NAMALWA (cell line): ENCODE measurements around the gene UGT1A10.
"Not testable (repeated sequence)": the region's sequence is repeated elsewhere in the genome, so short reads cannot be mapped to it uniquely, and the experiment has no call there.

Source experiments
- DNase-seq: peaks from one replicate; pipeline ENCODE4 v3.0.0-alpha.2; 2015; ENCODE audit warnings: low spot score

Gene UGT1A10

DNA sequence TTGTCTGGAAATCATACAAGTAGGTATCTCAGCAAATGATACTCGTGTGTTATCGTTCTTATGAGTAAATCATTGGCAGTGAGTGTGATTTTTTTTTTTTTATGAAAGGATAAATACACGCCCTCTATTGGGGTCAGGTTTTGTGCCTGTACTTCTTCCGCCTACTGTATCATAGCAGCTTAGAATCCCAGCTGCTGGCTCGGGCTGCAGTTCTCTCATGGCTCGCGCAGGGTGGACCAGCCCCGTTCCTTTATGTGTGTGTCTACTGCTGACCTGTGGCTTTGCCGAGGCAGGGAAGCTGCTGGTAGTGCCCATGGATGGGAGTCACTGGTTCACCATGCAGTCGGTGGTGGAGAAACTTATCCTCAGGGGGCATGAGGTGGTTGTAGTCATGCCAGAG is at the start of gene UGT1A10:
Gene UGT1A10 (plus strand): TSS at position 143 of the 400 bp plus-strand sequence. CDS start 75 bp downstream, at position 218.
- not testable (repeated sequence) for DNase-seq

DNA sequence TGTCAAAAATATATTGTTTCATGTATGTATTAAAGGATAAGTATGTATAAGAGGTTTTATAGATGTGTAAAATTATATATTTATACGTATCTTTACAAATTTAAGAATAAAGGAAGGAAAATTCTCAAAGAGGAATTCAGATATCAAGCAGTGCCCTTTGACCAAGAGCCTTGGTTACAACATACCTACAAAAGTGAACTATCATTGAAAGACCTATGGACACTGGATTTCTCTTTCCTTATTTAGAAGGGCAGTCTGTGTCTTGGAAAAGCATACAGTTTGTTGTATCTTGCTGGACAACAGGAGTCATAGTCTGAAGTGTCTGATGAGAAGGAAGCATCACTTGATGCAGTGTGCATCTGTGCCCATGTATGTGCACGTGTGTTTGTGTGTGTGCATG is 47.8 kb upstream of the UGT1A10 start:
- no peak for DNase-seq

DNA sequence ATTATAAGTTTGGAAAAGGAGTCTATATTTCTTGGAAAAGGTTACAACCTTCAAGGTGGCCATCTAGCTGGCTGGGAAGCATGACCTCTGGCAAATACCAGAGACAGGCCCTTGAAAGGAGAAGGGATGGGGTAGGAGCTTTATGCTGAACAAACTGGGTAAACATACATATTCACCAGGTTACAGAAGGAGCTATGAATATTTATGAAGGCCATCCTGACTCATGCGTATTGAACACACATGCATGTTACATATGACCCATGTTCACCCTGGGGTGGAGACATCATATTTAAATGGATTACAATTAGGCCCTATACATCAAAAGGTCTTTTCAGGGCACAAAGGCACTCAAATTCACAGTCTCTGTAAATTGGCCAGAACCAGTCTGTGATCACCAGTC is 43.5 kb upstream of the UGT1A10 start:
- DNase-seq = not testable (repeated sequence)

DNA sequence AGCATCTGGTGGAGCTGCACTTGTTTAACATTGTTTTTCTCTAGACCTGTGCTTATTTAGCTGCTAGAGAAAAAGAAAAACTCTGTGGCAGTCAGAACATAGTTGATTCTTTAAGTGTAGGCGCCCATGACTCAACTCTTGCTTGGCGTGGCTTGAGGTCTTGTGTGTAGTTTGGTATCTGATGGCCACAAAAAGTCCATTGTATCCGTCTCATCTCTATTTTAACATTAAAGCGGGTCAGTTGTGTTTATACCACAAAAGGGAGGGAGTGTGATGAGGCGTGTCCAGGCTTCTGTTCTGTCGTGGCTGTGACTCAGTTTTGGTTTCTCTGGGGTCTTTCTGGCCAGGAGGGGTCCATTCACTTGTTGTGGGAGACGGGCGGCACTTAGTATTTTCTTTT is 43.0 kb upstream of the UGT1A10 start:
- DNase-seq = no peak

DNA sequence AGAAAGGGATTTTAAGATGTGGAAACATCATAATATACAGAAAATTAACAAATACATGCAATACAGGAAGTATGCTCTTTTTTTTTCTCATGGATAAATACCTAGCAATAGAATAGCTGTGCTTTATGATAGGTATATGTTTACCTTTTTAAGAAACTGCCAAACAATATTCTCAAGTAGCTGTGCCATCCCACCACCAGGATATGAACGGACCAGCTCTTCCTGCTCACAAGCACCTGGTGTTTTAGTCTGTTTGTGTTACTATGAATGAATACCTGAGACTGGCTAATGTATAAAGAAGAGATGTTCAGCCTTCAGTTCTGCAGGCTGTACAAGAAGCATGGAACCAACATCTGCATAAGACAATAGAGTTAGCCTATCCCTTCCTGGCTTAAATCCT is 38.7 kb upstream of the UGT1A10 start:
- no peak for DNase-seq

DNA sequence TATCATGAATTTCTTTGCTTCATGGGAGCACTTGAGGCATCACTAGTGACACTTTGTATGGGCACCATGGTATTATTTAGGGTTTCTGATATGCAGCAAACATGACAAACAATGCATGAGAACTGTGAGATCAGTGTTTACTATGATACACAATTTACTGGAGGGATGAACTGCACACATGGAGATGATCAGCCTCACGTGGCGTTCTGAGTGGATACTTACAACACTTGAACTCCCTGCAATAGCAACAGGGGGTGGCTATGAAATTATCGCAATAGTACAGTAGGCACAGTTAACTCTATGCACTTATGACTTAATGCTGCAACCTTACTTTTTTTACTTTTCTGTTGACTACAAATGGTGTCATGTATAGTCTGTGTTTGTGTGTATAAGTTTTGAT is 37.3 kb upstream of the UGT1A10 start:
- DNase-seq = no peak

DNA sequence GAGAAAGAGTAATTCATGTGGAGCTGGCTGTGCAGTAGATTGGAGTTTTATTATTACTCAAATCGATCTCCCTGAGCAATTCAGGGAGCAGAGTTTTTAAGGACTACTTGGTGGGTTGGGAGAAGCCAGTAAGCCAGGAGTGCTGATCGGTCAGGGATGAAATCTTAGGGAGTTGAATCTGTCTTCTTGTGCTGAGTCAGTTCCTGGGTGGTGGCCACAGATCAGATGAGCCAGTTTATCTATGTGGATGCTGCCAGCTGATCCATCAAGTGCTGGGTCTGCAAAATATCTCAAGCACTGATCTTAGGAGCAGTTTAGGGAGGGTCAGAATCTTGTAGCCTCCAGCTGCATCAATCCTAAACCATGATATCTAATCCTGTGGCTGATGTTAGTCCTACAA is 35.9 kb upstream of the UGT1A10 start:
- no peak for DNase-seq

DNA sequence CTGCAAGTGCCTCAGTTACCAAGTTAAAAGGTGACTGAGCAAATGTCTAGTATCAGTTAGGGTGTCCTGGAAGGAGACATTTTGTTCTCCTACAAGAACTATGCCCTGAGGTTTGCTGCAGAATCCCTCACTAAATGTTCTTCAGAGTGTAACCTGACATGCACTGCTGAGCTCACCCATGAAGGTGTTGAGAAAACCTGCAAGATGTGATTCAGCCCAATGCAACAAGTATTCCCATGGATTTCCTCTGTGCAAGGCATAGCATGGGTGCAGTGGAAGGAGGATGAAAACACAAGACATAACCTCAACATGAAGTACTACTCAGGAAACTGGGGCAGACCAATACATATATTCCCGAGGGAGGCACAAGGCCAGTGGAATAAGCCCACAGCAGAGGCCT is 34.2 kb upstream of the UGT1A10 start:
- DNase-seq = no peak

DNA sequence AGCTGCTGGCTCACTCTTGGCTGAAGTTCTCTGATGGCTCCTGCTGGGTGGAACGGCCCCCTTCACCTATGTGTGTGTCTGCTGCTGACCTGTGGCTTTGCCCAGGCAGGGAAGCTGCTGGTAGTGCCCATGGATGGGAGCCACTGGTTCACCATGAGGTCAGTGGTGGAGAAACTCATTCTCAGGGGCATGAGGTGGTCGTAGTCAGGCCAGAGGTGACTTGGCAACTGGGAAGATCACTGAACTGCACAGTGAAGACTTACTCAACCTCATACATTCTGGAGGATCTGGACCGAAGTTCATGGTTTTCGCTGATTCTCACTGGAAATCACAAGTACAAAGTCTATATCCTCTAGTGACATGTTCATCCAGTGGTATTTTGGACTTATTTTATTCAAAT is 32.7 kb upstream of the UGT1A10 start:
- DNase-seq = no peak

DNA sequence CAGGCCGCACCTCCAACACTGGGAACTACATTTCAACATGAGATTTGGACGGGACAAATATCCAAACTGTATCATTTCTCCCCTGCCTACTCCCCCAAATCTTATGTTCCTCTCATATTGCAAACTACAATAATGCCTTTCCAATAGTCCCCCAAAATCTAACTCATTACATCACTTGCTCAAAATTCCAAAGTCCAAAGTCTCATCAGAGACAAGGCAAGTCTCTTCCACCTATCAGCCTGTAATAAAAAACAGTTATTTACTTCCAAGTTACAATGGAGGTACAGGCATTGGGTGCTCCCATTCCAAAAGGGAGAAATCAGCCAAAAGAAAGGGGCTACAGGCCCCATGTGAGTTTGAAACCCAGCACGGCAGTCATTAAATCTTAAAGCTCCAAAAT is 31.4 kb upstream of the UGT1A10 start:
- no peak for DNase-seq

DNA sequence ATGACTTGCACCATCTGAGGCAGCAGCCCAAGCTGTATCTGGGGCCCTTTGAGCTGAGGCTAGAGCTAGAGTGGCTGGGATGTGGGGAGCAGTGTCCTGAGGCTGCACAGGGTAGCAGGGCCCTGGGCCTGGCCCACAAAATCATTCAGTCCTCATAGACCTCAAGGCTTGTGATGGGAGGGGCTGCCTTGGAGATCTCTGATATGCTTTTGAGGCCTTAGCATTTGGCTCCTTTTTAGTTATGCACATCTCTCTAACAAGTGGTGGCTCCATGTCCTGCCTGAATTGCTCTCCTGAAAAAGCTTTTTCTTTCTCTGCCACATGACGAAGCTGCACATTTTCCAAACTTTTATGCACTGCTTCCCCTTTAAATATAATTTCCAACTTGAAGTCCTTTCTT is 30.6 kb upstream of the UGT1A10 start:
- no peak for DNase-seq

DNA sequence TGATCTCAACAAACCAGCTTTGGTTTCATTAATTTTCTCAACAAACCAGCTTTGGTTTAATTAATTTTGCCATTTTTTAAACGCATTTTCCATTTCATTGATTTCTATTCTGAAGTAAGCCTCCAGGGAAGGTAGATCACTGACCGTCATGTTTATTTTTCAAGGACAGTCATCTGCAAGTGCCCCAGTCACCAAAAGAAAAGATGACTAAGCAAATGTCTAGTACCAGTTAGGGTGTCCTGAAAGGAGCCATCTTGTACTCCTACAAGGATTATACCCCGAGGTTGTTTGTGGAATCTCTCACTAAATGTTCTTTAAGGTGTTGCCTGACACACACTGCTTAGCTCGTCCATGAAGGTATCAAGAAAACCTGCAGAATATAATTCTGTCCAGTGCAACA is 25.0 kb upstream of the UGT1A10 start:
- DNase-seq = no peak

DNA sequence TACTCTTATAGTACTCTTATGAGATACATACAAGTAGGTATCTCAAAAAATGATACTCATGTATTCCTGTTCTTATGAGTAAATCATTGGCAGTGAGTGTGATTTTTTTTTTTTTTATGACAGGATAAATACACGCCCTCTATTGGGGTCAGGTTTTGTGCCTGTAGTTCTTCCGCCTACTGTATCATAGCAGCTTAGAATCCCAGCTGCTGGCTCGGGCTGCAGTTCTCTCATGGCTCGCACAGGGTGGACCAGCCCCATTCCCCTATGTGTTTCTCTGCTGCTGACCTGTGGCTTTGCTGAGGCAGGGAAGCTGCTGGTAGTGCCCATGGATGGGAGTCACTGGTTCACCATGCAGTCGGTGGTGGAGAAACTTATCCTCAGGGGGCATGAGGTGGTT is 18.8 kb upstream of the UGT1A10 start, which contains the start of gene UGT1A8:
Gene UGT1A8 (plus strand): TSS at position 158 of the 400 bp plus-strand sequence. CDS start 75 bp downstream, at position 233.
- not testable (repeated sequence) for DNase-seq

DNA sequence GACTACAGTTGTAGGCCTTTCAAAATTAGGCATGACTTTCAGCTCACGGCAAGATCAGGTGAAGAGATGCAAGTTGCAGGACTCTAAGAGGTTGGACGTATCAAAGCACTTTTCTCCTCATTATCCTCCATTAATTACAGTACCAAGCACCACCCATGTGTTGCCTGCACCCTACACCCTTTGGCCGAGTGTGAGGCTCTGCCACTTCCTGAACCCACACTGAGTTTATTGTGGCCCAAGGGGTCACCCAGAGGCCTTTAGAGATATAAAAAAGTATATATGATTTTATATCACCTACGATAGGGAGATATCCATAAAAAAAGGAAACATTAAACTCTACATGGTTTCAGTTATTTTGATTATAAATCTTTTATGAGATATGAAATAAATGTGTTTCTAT is 16.0 kb upstream of the UGT1A10 start:
- DNase-seq = no peak

DNA sequence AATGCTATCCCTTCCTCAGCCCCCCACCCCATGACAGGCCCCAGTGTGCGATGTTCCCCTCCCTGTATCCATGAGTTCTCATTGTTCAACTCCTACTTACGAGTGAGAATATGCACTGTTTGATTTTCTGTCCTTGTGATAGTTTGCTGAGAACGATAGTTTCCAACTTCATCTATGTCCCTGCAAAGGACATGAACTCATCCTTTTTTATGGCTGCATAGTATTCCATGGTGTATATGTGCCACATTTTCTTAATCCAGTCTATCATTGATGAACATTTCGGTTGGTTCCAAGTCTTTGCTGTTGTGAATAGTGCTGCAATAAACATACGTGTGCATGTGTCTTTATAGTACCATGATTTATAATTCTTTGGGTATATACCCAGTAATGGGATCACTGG is 14.4 kb upstream of the UGT1A10 start:
- not testable (repeated sequence) for DNase-seq

DNA sequence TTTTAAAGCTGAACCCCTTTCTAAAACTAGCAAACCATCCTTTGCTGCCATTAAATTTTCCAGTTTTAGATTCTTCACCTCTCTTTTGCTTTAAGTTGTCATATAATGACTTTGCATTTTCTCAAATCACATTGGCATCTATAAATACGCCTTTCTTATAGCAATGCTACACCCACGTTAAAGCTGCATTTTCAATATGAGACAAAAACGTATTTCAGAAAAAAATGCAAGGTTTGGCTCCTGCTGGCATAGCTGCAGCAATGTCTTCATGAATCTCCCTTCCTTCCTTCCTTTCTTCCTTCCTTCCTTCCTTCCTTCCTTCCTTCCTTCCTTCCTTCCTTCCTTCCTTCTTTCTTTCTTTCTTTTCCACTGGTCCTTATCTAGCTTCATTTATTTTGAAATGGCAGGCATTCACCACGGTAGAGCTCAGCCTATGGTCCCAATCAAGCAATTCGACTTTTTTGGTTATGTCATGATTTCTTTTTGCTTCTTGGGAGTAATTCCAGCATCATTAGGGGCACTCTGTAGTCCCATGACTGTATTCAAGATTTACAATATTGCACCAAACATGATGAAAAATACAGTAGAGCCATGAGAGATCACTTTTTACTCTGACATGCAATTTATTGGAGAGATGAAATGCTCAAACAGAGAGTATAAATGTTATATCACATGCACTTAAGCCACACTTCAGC is 8.8 kb upstream of the UGT1A10 start:
- DNase-seq = no peak

DNA sequence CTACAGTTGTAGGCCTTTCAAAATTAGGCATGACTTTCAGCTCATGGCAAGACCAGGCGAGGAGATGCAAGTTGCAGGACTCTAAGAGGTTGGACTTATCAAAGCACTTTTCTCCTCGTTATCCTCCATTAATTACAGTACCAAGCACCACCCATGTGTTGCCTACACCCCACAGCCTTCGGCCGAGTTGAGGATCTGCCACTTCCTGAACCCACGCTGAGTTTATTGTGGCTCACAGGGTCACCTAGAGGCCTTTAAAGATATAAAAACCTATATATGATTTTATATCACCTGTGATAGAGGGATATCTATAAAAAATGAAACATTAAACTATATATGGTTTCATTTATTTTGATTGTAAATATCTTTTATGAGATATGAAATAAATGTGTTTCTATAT is 2.6 kb downstream of the UGT1A10 start:
- no peak for DNase-seq

DNA sequence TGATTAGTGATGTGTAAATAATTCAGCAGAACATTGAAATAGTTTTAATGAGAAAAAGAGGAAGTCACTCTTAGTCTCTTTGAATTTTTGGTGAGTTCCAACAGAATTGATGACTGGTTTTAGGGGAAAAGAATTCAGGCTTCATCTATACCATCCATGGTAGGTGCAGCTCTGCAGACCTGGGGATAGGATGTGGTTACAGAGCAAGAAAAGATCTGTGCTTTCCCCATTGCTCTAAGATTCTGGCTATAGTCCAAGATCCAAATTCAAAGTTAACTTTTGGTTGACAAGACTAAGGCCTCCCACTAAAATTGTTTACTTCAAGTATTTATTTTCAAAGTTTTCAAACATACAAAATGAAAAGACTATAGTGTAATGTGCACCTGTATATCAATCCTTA is 3.6 kb downstream of the UGT1A10 start:
- no peak for DNase-seq

DNA sequence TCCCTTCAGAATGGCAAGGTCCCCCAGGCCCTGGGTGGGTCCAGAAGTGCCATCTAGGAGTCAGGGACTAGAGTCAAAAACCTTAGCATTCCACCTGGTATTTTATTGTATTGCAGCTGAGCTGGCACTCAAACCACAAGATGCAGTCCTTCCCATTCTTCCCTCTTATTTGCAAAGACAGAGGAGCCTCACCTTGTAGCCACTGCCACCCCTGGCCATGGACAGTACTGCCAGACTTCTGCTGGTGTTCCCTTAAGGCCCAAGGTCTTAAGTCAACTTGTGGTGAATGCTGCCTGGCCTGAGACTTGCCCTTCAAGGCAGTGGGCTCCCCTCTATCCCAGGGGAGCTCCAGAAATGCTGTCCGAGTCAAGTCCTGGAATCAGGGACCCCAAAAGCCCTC is 6.9 kb downstream of the UGT1A10 start:
- peak; percentile 5 for DNase-seq

DNA sequence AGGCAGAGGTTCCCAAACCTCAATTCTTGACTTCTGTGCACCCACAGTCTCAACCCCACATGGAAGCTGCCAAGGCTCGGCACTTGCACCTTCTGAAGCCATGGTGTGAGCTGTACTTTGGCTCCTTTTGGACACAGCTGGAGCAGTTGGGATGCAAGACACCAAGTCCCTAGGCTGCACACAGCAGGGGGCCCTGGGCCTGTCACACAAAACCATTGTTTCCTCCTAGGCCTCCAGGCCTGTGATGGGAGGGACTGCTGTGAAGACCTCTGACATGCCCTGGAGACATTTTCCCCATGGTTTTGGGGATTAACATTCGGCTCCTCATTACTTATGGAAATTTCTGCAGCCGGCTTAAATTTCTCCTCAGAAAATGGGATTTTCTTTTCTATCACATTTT is 9.8 kb downstream of the UGT1A10 start:
- DNase-seq = not testable (repeated sequence)

DNA sequence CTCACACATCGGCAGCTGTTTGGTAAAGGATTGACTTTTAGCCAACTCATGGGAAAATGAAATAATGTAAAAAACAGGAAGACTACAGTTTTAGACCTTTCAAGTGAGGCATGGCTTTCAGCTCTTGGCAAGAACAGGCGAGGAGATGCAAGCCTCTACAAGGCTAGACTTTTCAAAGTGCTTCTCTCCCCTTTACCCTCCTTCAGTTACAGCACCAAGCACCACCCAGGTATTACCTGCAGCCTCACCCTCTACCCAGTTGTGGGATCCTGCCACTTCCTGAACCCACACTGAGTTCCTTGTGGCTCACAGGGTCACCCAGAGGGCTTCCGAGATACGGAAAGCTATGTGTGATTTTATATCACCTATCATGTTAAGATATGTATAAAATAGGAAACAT is 14.7 kb downstream of the UGT1A10 start:
- no peak for DNase-seq

DNA sequence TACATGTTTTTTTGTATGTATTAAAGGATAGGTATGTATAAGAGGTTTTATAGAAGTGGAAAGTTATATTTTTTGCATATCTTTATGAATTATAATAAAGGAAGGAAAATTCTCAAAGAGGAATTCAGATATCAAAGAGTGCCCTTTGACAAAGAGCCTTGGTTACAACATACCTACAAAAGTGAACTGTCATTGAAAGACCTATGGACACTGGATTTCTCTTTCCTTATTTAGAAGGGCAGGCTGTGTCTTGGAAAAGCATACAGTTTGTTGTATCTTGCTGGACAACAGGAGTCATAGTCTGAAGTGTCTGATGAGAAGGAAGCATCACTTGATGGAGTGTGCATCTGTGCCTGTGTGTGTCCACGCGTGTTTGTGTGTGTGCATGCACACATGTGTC is 15.2 kb downstream of the UGT1A10 start:
- DNase-seq = no peak

DNA sequence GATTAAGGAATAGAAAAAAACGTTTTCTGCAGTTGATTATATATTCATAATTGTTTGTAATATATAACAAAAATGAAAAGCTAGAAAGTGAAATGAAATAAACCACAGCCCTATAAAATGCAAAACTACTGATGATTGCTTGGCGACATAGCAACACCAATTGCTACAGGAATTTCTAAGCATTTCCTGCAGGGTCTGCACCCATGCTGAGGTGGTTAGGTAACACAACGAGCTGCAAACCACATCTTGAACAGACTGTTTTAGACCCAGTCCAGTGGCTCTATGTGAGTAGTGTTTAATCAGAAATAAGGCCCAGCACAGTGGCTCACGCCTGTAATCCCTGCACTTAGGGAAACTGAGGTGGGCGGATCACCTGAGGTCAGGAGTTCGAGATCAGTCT is 18.3 kb downstream of the UGT1A10 start:
- DNase-seq = no peak

DNA sequence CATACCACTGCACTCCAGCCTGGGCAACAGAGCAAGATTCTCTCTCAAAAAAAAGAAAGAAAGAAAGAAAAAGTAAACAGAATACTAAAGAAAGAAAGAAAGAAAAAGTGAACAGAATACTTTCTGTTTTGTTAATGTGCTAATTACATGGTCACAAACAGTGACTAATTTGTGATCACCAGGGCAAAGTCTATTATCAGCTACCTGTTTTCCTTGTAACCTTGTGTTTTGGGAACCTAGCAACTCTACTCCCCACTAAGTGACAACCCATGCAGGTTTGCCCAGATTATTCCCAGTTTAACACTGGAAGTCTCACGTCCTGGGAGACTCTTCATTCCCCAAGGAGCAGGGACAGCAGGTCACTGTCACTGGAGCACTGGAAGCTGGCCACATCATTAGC is 18.8 kb downstream of the UGT1A10 start:
- DNase-seq = no peak
